Measurements from ENCODE around the gene HOXC13. TPM values are rescaled to one million over a fixed set of nuclear protein-coding genes. Genes with fewer than 3 reads are reported as not detected.

HOXC13 gene
- total RNA-seq, 1 donor from 2014 or later: not detected

- peaks cover 90% of the 10 kb centered on the region for H3K27me3 ChIP-seq (ENCODE audit: low read depth)
Measured at GRCh38 chr12:53916788-53917655, 21.6 kb upstream of the HOXC13 start.

GRCh38 chr12:53924521-53925405, 13.9 kb upstream of the HOXC13 start:
- no peak overlapping the region for H3K27ac ChIP-seq
- DNase-seq (no peak), ATAC-seq (no peak)
- H3K4me1 ChIP-seq: no peaks in the 10 kb centered on the region
- no peaks in the 10 kb centered on the region for H3K36me3 ChIP-seq
- intact Hi-C loops (cut with DNase I): no loop called here
- H3K4me3 ChIP-seq: no peak overlapping the region
- H3K9me3 ChIP-seq: no peaks in the 10 kb centered on the region
- TF ChIP-seq, protein P1, sequence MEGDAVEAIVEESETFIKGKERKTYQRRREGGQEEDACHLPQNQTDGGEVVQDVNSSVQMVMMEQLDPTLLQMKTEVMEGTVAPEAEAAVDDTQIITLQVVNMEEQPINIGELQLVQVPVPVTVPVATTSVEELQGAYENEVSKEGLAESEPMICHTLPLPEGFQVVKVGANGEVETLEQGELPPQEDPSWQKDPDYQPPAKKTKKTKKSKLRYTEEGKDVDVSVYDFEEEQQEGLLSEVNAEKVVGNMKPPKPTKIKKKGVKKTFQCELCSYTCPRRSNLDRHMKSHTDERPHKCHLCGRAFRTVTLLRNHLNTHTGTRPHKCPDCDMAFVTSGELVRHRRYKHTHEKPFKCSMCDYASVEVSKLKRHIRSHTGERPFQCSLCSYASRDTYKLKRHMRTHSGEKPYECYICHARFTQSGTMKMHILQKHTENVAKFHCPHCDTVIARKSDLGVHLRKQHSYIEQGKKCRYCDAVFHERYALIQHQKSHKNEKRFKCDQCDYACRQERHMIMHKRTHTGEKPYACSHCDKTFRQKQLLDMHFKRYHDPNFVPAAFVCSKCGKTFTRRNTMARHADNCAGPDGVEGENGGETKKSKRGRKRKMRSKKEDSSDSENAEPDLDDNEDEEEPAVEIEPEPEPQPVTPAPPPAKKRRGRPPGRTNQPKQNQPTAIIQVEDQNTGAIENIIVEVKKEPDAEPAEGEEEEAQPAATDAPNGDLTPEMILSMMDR (IDR thresholded peaks at IDR 0.05): no peak
- H3K27me3 ChIP-seq (ENCODE audit: low read depth): peaks cover 97% of the 10 kb centered on the region

More at GRCh38 chr12:53916788-53917655, 21.6 kb upstream of the HOXC13 start:
- intact Hi-C loops (cut with DNase I): no loop called here
- no peak for ATAC-seq
- TF ChIP-seq, protein P1 (IDR thresholded peaks at IDR 0.05): no peak
- no peaks in the 10 kb centered on the region for H3K9me3 ChIP-seq
- H3K4me3 ChIP-seq: no peak overlapping the region
- no peak overlapping the region for H3K27ac ChIP-seq
- no peaks in the 10 kb centered on the region for H3K4me1 ChIP-seq
- H3K36me3 ChIP-seq: no peaks in the 10 kb centered on the region
- no peak for DNase-seq

DNA sequence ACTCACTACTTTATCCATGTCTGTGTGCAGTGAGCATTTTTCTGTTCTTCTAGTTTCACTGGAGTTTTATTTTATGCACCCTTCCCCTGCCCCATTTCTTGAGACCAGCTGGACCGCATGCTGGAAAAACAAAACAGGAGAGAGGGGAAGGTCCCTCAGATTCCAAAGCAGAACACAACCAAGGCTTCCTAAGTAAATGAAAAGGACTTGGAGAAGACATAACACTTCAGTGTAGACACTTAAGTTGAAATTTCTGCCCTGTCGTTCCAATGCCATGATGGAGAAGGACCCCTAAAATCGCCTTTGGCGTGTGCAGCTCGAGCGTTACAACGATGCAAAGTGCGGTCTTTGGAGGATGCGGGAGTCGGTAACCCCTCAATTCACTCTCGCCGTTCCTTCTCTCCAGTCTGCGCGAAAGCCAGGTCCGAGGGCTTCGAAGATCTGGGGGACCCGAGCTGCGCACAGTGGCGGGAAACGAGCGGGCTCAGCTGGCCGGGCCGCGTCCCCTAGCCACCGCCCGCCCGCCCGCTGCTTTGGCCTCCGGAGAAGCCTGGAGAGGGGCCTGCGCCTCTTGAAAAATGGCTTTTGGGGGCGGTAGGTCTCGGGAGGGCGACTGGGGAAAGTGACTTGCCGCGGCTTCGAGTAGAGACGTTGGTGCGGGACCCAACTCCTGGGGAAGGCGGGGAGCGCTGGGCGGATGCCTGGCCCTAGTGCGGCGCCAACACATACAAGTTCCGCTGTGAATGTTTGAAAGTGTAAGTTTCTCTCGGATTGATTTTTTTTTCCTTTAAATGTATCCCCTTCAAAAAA, 11.2 kb upstream of the HOXC13 start:
- ATAC-seq (no peak), DNase-seq (no peak)
- Histone ChIP-seq H3K27me3 (ENCODE audit: low read depth) (peaks cover 100% of the 10 kb centered on the region), H3K9me3 (no peaks in the 10 kb centered on the region), H3K4me3 (no peak overlapping the region), H3K4me1 (no peaks in the 10 kb centered on the region), H3K36me3 (no peaks in the 10 kb centered on the region), H3K27ac (no peak overlapping the region)
- TF ChIP-seq, protein P1 (IDR thresholded peaks at IDR 0.05): no peak
- intact Hi-C loops (cut with DNase I): no loop called here

- Histone ChIP-seq H3K9me3 (no peaks in the 10 kb centered on the region), H3K27ac (no peak overlapping the region), H3K4me1 (no peaks in the 10 kb centered on the region), H3K36me3 (no peaks in the 10 kb centered on the region), H3K27me3 (ENCODE audit: low read depth) (peaks cover 100% of the 10 kb centered on the region), H3K4me3 (no peak overlapping the region)
- ATAC-seq (no peak), DNase-seq (no peak)
- intact Hi-C loops (cut with DNase I): no loop called here
- TF ChIP-seq, protein P1 (IDR thresholded peaks at IDR 0.05): no peak
Measured at GRCh38 chr12:53928054-53928835, 10.4 kb upstream of the HOXC13 start.

All from lower lobe of right lung (tissue), 2 donors.